Ecto neural progenitor cell (in vitro differentiated cells): Measurements from ENCODE around the gene KIAA1671.

Experiments used
- DNase-seq: peaks from one replicate; pipeline ENCODE4 v3.0.0-alpha.2; 2018; ENCODE audit warnings: low spot score

The KIAA1671 gene

GRCh38 chr22:25147642-25147928 is 195.1 kb downstream of the KIAA1671 start:
- no peak for DNase-seq

DNA sequence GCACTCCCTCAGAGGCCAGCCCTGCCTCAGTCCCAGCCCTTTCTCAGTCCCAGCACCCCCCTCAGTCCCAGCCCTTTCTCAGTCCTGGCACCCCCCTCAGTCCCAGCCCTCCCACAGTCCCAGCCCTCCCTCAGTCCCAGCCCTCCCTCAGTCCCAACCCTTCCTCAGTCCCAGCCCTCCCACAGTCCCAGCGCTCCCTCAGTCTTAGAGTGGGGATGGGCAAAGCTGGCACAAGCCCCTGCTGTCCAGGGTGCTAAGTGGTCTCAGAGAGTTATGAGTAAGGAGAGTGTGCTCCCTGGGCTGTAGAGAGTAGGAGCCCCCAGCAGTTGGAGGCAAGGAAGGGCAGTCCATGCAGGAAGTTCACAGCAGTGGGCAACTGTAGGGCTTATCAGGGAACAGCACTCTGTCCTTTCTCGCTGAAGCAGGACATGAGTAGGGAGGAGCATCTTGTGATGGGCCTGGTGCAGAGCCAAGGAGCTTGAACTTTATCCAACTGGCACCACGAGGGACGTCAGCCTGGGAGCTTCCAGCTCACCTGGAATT is 195.7 kb downstream of the KIAA1671 start:
- DNase-seq: no peak

- no peak for DNase-seq
Observed at GRCh38 chr22:25149014-25149413, 196.5 kb downstream of the KIAA1671 start.

DNA sequence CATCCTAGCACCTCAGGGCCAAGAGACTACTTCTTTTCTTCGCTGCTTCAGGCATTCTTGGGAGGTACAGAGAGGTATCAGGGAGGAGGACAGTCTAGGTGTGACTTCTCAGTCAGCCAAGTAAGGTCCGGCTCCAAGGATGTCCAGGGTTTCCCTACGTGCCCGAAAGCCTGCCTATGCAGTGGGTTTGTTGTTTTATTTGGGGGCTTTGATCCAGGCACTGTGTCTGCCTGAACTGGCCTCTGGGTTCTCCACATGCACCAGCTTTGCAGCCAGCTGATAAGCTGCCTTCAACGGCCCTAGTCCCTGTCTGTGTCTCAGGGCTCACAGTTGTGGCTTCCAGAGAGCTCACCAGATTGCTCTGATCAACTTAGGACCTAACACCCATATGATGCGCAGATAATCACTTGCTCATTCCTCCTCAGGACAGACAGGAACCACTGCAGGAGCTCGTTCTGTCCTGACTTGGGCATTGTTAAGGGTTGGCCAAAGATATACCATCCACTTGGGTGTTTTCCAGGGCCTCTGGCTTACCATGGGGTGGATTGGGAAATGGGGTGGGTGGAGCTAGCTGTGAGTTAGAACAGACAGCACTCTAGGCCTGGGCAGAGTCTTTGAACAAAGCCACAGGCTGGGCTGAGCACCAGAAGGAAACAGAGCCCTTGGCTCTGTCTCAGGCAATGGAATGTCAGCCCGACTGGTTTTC is 201.6 kb downstream of the KIAA1671 start:
- no peak for DNase-seq

GRCh38 chr22:25154667-25154999 is 202.1 kb downstream of the KIAA1671 start:
- DNase-seq: no peak

GRCh38 chr22:25156736-25157135 is 204.2 kb downstream of the KIAA1671 start:
- no peak for DNase-seq

GRCh38 chr22:25159028-25159427 is 206.5 kb downstream of the KIAA1671 start:
- DNase-seq: no peak

DNA sequence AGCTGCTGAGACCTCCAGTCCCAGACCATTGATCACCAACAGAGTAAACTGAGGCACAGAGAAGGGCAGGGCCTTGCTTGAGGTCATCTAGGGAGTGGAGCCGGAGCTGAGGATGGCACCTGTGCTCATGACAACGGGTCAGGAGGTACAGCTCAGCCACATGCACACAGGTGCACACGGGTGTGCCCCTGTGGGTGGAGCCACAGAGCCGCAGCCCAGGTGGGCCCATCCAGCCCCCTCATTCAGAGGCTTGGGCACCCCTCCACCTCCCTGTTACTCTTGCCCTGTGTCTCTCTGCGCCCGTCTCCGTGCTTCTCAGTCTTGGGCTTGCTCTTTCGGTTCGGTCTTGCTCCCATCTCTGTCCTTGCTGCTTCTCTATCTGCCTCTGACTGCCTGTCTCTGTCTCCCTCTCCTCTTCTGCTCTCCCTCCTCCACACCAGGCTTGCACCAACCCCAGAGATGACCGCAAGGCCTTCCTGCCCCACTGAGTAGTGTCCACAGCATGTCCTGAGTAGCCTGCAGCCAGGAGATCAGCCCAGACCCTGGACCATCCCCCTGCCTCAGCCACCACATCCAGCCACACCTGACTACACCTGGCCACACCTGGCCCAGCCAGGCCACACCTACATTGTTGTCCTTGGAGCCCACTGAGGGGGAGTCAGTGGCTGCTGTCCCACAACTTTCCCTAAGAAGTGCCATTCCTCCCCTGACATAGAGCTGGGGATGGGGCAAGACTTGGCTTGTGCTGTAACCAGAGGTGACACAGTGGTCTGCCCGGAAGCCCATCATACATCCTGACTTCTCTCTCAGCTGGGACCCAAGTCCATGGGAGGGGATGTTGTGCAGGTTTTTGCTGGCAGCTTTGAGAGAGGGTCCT is 207.8 kb downstream of the KIAA1671 start:
- no peak for DNase-seq

DNA sequence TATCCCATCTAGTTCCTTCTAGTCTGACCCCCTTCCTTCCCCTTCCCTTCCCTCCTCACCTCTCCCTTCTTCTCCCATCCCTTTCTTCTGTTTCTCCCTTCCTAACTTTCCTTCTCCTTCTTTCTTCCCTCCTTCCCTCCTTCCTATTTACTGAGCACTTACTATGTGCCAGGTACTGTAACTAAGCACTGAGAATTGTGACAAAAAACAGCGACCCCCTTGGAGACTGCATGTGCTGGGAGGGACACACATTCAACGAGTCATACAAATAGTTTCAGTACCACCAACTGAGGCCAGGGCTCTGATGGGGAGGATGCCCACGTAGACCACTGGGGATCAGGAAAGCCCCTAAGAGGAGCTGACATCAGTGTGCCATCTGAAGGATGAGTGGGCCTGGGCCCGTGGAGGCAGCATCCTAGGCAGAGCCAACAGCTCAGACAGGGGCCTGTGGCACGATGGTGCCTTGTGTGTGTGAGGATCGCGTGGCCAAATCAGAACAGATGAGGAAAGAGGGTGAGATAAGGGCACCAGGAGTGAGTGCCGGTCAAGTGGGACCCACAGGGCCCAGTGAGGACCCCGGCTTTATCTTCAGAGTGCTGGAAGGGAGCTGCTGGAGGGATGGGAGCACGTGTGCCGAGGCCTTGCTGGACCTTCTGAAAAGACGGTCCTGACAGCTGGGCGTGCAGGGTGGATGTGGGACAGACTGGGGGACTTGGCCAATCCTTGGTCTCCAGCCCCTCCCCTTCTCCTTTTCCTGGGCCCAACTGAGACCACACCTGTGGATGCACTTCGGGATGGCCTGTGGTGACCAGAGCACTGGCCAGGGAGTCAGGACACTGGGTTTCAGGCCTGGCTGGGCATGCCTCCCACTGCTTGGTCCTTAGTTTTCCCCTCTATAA is 208.8 kb downstream of the KIAA1671 start:
- DNase-seq: no peak

DNA sequence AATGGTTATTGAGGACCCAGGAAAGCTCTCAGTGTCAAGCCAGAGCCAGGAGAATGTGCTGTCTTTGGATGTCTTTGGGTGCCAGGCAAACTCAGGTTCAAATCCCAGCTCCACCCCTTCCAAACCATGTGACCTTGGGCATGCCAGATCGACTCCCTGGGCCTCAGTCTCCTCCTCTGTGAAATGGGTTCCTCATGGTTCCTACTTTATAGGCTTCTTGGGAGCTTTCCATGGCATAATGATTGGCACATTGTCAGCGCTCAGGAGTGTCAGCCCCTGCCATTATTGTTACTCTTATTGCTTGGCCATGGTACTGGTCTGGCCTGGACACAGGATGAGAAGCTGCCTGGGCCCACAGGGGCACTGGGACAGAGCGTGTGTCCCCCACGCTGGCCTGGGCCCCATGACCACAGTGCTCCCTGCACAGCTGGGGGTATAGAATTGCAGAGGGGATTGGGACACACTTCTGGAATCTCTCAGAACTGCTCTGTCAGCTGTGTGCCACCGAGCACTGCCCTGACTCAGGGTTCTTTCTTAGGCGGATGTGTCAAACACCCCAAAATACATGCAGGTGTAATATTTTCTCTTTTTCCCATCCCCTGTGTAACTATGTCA is 209.5 kb downstream of the KIAA1671 start:
- DNase-seq: no peak

DNA sequence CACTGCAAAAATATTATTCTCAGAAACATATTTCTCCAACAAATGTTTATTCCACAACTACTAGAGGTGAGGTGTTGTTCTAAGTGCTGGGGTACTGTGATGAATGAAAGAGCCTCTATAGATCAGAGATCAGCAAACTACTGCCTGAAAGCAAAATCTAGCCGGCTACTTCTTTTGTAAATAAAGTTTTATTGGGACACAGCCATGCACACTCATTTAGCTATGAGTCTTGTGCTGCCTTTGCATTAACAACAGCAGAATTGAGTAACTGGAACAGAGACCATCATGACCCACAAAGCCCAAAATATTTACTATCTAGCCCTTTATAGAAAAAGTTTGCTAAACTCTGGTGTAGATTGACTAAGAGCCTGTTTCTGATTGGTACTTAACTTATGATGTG is 210.0 kb downstream of the KIAA1671 start:
- DNase-seq: no peak

GRCh38 chr22:25165785-25166184 is 213.3 kb downstream of the KIAA1671 start:
- no peak for DNase-seq

- no peak for DNase-seq
Observed at GRCh38 chr22:25166266-25167040, 213.9 kb downstream of the KIAA1671 start.

DNA sequence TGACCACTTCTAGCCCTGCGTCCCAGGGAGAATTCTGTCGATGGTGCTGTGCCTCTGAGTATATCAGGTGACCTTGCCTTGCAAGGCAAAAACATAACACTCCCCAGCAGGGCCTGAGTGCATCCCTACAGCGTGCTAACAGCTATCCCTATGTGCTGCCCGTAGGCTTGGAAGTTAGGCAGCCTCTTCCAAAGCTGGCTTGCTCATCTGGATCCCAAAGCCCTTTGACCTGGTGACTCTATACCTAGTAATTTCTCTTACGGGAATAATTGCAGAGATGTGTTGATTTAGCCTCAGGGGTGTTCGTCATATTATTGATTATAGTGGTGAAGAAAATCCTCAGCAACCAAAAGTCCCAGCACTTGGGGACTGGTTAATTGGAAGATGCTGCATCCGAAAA is 214.6 kb downstream of the KIAA1671 start:
- no peak for DNase-seq

DNA sequence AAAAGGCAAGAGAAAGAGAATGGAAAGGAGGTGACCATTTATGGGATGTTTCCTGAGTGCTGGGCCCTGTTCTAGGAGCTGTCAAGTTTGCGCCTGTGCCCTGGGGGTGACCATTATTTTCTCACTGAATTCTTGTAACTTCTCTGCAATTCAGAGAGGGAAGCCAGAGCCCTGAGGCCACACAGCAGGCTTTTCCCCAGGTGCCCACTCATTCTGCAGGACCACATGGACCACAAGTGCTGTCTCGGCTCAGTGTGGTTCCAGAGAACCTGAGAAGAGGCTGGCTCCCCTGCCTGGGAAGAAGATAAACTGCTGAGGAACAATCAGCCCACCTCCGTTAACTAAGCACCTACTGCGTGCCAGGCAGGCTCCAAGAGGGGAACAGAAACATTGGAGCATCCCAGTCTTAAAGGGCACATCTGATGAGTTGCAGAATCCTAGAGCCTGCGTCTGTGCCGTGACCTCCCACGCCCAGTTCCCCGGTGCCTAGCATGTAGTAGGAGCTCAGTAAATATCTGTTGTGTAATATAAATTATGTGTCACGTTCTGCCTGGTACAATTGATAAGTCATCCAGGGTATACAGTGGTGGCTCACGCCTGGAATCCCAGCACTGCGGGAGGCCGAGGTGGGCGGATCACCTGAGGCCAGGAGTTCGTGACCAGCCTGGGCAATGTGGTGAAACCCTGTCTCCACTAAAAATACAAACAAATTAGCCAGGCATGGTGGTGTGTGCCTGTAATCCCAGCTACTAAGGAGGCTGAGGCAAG is 215.5 kb downstream of the KIAA1671 start:
- no peak for DNase-seq

DNA sequence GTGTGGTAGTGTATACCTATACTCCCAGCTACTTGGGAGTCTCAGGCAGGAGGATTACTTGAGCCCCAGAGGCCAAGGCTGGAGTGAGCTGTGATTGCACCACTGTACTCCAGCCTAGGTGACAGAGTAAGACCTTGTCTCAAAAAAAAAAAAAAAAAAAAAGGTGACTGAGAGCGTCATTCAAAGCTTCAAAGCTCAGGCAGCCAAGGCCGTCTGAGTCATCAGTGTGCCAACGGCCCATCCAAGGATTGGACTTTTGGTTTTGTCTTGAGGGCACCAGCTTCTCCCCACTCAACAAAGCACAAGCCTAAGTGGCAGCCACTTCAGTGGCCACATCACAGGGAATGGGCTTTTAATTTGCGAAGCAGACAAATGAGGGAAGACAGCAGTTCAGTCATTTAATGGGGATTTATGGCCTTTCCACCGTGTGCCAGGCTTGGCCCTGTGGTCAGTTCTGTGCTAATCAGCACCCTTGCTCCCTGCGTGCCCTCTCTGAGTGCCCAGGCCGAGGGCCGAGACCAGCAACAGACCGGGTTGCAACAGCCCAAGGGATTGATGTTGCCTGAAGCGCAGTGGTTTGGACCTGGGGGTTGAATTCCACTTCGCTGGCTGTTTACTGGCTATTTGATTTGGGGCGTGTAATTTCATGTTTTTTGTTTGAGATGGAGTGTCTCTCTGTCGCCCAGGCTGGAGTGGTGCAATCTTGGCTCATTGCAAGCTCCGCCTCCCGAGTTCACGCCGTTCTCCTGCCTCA is 216.9 kb downstream of the KIAA1671 start:
- DNase-seq: no peak

DNA sequence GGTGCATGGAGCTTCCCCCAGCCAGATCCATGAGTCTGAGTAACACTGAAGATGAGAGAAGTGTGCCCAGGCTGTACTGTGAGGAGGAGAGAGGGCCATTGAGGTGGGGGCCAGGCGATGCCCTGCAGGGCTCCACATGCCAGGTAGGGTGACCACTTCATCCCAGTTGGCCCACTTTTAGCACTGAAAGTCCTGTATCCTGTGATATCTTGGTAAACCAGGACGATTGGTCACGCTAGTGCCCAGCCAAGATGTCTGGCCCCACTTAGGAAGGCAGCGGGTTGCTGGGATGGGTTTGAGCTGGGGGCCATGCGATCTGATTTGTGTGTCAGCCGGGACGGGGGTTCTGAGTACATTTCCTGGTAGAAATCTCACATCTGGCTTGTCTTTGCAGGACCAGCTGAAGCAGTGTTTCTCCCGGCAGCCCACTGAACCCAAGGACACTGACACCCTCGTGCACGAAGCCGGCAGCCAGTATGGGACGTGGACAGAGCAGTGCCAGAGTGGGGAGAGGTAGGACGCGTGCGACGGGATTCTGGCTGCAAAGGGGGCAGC is 218.0 kb downstream of the KIAA1671 start:
- DNase-seq: no peak

DNA sequence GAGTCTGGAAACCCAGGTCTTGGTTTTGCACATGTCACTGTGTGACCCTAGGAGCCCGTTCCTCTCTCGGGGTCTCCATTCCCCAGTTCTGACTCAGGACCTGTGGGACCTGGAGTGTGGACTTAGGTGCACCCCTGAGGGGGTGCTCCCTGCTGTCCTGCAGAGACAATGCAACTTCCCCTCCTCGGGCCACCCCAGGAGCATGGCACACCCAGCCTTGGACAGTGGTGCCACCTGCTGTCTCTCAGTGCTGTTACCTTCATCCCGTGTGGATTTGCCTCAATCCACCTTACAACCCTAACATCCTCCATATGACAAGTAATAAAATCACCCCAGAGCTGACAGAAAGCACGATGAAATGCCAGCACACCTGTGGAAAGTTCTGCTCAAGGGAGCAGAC is 219.6 kb downstream of the KIAA1671 start:
- DNase-seq: no peak

- DNase-seq: no peak
Observed at GRCh38 chr22:25174156-25174887, 221.8 kb downstream of the KIAA1671 start.
